ENCODE results near the gene CAB39L.

Gene CAB39L

DNA sequence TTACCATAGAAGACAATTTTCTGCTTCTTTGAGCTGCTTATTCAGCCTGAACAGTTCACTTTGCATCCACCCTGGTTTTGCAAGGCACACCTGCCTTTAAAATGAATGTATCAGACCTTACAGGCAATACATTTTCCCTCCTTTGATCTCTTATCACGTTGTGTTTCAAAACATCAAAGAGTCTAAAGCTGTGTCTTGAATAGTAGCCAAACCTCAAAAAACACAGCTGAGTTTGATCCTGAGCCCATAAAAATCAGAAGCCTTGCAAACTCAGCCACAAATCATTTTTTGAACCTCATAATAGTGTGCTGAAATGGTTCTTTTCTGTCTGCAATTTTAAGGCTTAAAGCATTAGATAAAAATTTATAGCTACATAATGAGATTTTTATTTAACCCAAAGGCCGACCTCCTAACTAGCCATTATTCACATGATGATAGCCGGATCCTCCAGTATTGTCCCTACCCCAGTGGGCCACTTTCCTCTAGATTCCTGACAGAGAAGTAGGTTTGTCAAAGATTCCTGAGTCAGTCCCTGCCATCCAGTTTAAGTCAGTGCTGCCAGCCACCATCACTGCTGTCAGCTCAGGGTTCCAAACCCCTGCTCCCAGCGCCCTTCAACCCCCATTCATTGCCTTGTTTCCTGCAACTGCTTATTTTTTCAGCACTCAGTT lies 71.8 kb downstream of the CAB39L start:
- Histone ChIP-seq H3K9ac (no peak overlapping the region), H3K4me3 (ENCODE audit: low read depth, low read length) (no peak overlapping the region), H3K9me3 (ENCODE audit: control insufficient read depth, low read length) (no peaks in the 10 kb centered on the region), H3K27ac (no peak overlapping the region), H3K4me1 (no peaks in the 10 kb centered on the region), H3K4me2 (ENCODE audit: low read length) (no peak overlapping the region), H2AFZ (no peak overlapping the region), H3K36me3 (ENCODE audit: control insufficient read depth, insufficient read depth, low read length) (no peaks in the 10 kb centered on the region), H3K27me3 (ENCODE audit: control insufficient read depth, insufficient read depth, low read length) (no peaks in the 10 kb centered on the region), H3K79me2 (no peaks in the 10 kb centered on the region)
- TF ChIP-seq, protein P1, sequence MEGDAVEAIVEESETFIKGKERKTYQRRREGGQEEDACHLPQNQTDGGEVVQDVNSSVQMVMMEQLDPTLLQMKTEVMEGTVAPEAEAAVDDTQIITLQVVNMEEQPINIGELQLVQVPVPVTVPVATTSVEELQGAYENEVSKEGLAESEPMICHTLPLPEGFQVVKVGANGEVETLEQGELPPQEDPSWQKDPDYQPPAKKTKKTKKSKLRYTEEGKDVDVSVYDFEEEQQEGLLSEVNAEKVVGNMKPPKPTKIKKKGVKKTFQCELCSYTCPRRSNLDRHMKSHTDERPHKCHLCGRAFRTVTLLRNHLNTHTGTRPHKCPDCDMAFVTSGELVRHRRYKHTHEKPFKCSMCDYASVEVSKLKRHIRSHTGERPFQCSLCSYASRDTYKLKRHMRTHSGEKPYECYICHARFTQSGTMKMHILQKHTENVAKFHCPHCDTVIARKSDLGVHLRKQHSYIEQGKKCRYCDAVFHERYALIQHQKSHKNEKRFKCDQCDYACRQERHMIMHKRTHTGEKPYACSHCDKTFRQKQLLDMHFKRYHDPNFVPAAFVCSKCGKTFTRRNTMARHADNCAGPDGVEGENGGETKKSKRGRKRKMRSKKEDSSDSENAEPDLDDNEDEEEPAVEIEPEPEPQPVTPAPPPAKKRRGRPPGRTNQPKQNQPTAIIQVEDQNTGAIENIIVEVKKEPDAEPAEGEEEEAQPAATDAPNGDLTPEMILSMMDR (IDR thresholded peaks at IDR 0.05) = no peak

DNA sequence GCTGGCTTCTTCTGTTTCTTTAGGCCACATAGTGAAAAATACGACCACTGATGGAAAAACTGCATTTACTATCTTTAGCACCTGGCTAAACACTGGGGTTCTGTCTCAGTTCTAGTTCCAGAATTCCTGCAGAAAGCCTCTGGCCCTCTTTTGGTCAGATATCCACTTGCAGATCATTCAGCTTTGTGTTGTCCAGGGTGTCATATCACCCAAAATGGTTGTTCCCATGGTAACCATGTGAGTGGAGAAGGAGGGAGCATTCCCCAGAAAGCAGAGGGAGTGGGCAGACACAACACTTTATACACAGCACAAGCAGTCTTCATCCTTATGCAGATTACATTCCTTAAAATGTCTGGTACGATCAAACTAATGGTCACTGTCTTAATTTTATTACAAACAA lies 73.5 kb downstream of the CAB39L start:
- no peaks in the 10 kb centered on the region for H3K36me3 ChIP-seq (ENCODE audit: control insufficient read depth, insufficient read depth, low read length)
- no peaks in the 10 kb centered on the region for H3K79me2 ChIP-seq
- no peak overlapping the region for H3K4me3 ChIP-seq (ENCODE audit: low read depth, low read length)
- no peak overlapping the region for H3K27ac ChIP-seq
- no peak overlapping the region for H3K4me2 ChIP-seq (ENCODE audit: low read length)
- no peaks in the 10 kb centered on the region for H3K9me3 ChIP-seq (ENCODE audit: control insufficient read depth, low read length)
- TF ChIP-seq, protein P1 (IDR thresholded peaks at IDR 0.05) = no peak
- H3K4me1 ChIP-seq = no peaks in the 10 kb centered on the region
- H3K27me3 ChIP-seq (ENCODE audit: control insufficient read depth, insufficient read depth, low read length) = no peaks in the 10 kb centered on the region
- no peak overlapping the region for H3K9ac ChIP-seq
- H2AFZ ChIP-seq = no peak overlapping the region

DNA sequence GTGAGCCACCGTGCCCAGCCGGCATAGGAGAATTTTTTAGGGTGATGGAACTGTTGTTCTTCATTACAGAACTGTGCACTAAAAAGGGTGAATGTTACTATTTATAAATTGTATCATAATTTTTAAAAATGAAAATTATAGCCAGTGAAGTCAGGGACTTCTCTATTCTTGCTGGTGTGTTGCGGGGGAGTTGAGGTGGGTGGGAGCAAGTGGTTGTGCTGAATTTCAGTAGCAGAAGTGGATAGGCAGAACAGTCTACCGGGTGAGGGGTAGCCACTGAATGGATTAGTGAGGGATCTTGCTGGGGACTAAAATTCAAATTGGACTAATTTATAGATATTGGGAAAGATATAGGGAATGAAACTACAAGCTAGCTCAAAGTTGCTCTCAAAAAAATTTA lies 74.0 kb downstream of the CAB39L start:
- no peak overlapping the region for H3K4me2 ChIP-seq (ENCODE audit: low read length)
- H3K9ac ChIP-seq = no peak overlapping the region
- TF ChIP-seq, protein P1 (IDR thresholded peaks at IDR 0.05) = no peak
- no peaks in the 10 kb centered on the region for H3K36me3 ChIP-seq (ENCODE audit: control insufficient read depth, insufficient read depth, low read length)
- no peaks in the 10 kb centered on the region for H3K79me2 ChIP-seq
- H3K9me3 ChIP-seq (ENCODE audit: control insufficient read depth, low read length) = no peaks in the 10 kb centered on the region
- H3K27me3 ChIP-seq (ENCODE audit: control insufficient read depth, insufficient read depth, low read length) = no peaks in the 10 kb centered on the region
- no peak overlapping the region for H3K4me3 ChIP-seq (ENCODE audit: low read depth, low read length)
- H3K27ac ChIP-seq = no peak overlapping the region
- H2AFZ ChIP-seq = no peak overlapping the region
- no peaks in the 10 kb centered on the region for H3K4me1 ChIP-seq

DNA sequence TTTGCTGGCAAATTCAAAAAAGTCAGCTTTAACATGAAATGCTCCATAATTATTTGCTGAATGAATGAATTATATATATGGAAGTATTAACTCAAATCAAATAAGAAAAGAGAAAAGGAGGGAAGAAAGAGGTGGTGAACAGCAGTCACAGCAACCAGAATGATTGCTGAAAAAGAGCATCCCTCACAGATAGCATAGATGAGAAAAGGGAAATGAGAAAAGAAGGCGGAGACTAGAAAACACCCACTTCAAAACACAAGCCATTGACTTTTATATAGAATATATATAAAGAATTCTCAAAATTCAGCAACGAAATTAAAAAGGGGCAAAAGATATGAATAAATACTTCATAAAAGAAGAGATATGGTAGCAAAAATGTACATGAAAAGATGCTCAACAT lies 75.2 kb downstream of the CAB39L start:
- no peaks in the 10 kb centered on the region for H3K4me1 ChIP-seq
- H3K9ac ChIP-seq = no peak overlapping the region
- H3K4me3 ChIP-seq (ENCODE audit: low read depth, low read length) = no peak overlapping the region
- H3K4me2 ChIP-seq (ENCODE audit: low read length) = no peak overlapping the region
- no peaks in the 10 kb centered on the region for H3K27me3 ChIP-seq (ENCODE audit: control insufficient read depth, insufficient read depth, low read length)
- no peaks in the 10 kb centered on the region for H3K79me2 ChIP-seq
- H3K27ac ChIP-seq = no peak overlapping the region
- no peaks in the 10 kb centered on the region for H3K36me3 ChIP-seq (ENCODE audit: control insufficient read depth, insufficient read depth, low read length)
- no peaks in the 10 kb centered on the region for H3K9me3 ChIP-seq (ENCODE audit: control insufficient read depth, low read length)
- TF ChIP-seq, protein P1 (IDR thresholded peaks at IDR 0.05) = no peak
- H2AFZ ChIP-seq = no peak overlapping the region
